ENCODE measurements around the gene GGTLC1. TPM values are rescaled to one million over a fixed set of nuclear protein-coding genes. Genes with fewer than 3 reads are reported as not detected.
"Not testable (repeated sequence)": the region's sequence is repeated elsewhere in the genome, so short reads cannot be mapped to it uniquely, and the experiment has no call there.

The GGTLC1 gene
- total RNA-seq, 1 experiment from 2014 or later: not detected

DNA sequence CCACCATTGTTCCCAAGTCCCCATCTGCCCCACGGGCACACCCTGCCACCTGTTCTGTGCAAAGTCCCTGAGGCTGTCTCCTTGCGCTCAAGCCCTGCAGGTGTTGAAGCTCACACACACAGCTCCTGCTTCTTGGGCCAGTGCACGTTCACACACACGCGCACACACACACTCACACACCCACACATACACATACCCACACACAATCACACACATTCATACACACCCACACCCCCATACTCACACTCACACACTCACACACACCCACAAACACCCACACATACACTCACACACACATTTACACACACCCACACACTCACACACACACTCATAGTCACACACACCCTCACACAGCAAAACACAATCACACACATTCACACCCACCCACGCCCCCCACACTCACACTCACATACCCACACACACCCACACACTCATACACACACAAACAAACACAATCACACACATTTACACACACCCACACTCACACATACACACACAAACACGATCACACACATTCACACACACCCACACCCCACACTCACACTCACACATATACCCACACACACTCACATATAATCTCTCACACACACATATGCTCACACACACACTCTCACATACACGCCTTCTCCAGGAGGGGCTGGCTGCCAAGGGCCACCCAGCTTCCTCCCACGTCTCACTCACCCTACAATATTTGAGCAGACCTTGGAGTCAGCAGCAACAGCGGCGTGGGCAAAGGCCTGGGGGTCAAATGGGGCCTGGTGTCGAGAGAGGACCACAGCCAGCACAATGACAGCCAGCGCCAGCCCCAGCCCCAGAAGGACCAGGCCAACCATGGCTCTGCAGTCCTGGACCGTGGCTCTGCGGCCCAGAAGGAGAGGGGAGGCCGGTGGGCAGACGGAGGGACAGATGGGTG lies 8.4 kb downstream of the GGTLC1 start:
- CTCF ChIA-PET, ATAC-seq: not testable (repeated sequence)

DNA sequence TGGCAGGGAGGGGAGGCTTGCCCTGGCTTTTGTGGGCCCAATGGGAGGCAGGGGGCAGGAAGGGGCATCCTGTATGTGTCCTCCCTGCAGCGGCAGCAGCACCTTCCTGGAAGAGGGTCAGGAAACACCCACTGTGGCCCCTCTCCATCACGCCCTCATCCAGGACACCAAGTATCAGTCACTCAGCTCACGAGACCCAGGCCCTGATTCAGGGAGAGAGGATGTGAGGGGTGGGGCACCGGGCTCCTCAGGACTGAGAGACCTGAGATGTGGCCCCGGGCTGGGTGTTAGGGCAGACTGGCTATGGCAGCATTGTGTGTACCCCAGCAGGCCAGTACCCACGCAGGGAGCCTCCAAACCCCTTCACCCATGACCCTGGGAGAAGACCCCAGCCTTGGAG lies 9.2 kb downstream of the GGTLC1 start:
- H3K36me3 ChIP-seq (ENCODE audit: low read depth, low read length); H3K9ac ChIP-seq (ENCODE audit: low read length); BruUV-seq (replicated peaks); H3K9me2 ChIP-seq (replicated peaks; ENCODE audit: low read length); POLR2A ChIA-PET (ENCODE audit: unreplicated experiment); ATAC-seq; H4K20me1 ChIP-seq (ENCODE audit: low read length); H3K4me1 ChIP-seq (ENCODE audit: insufficient read depth, low read length); H3K27me3 ChIP-seq (ENCODE audit: low read length); H3F3A ChIP-seq (ENCODE audit: low read length, unreplicated experiment); H3K79me2 ChIP-seq (ENCODE audit: low read length); DNase-seq; intact Hi-C loops (cut with micrococcal nuclease); H3K27ac ChIP-seq (ENCODE audit: low read length); H3K4me2 ChIP-seq (ENCODE audit: low read length); H2AFZ ChIP-seq (ENCODE audit: low read length); H3K9me3 ChIP-seq (ENCODE audit: low read length); CTCF ChIA-PET; H3K4me3 ChIP-seq (ENCODE audit: low read length): not testable (repeated sequence)

More for the DNA sequence above, 8.4 kb downstream of the GGTLC1 start:
- H3K27ac ChIP-seq (ENCODE audit: low read length); H3F3A ChIP-seq (ENCODE audit: low read length, unreplicated experiment); H3K36me3 ChIP-seq (ENCODE audit: low read depth, low read length); H3K4me1 ChIP-seq (ENCODE audit: insufficient read depth, low read length); intact Hi-C loops (cut with micrococcal nuclease); H3K9me3 ChIP-seq (ENCODE audit: low read length); H3K9me2 ChIP-seq (replicated peaks; ENCODE audit: low read length); H3K79me2 ChIP-seq (ENCODE audit: low read length); H3K4me3 ChIP-seq (ENCODE audit: low read length); H3K27me3 ChIP-seq (ENCODE audit: low read length); H2AFZ ChIP-seq (ENCODE audit: low read length); H3K9ac ChIP-seq (ENCODE audit: low read length); H4K20me1 ChIP-seq (ENCODE audit: low read length); H3K4me2 ChIP-seq (ENCODE audit: low read length); DNase-seq; BruUV-seq (replicated peaks); POLR2A ChIA-PET (ENCODE audit: unreplicated experiment): not testable (repeated sequence)

DNA sequence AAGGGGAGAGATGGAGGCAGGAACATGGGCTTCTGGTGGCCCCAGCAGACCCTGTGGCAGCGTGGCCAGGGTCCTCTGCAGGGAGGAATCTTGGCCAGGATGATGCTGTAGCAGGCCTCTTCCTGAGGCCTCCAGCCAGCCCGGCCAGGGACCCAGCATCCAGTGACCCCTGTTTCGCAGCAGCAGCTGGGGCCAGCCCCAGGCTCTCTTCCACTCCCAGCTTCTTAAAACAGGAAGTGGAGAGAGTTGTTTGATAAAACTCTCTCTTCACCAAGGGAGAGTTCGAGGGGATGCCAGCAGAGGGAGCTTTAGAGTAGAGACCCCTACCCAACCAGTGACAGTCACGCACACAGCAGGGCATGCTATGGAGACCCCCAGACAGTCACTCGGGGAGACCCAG lies 10.1 kb downstream of the GGTLC1 start:
- POLR2A ChIA-PET (ENCODE audit: unreplicated experiment); H3F3A ChIP-seq (ENCODE audit: low read length, unreplicated experiment); H3K79me2 ChIP-seq (ENCODE audit: low read length); H3K4me1 ChIP-seq (ENCODE audit: insufficient read depth, low read length); BruUV-seq (replicated peaks); H3K9me3 ChIP-seq (ENCODE audit: low read length); H3K36me3 ChIP-seq (ENCODE audit: low read depth, low read length); H2AFZ ChIP-seq (ENCODE audit: low read length); H3K27ac ChIP-seq (ENCODE audit: low read length); DNase-seq; ATAC-seq; H3K4me2 ChIP-seq (ENCODE audit: low read length); CTCF ChIA-PET; intact Hi-C loops (cut with micrococcal nuclease); H4K20me1 ChIP-seq (ENCODE audit: low read length); H3K9ac ChIP-seq (ENCODE audit: low read length); H3K4me3 ChIP-seq (ENCODE audit: low read length); H3K9me2 ChIP-seq (replicated peaks; ENCODE audit: low read length): not testable (repeated sequence)
- peaks cover 18% of the 10 kb centered on the region for H3K27me3 ChIP-seq (ENCODE audit: low read length)

DNA sequence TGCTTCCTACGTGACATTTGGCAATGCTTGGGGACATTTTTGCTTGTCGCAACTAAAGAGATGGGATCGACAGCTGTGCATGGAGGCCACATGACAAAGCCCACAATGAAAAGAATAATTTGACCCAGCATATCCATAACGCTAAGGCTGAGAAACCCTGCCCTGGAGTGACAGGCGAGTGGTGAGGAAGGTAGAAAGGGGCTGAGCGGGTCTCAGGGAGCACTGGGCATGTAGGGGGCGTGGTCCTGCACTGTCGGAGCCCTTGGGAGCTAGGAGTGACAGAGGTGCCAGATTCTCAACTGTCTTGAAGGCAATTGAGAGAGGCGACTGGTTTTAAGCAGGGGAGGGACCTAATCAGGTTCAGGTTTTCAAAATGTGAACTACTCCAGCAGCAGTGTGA lies 13.6 kb downstream of the GGTLC1 start:
- Histone ChIP-seq H4K20me1 (ENCODE audit: low read length) (no peaks in the 10 kb centered on the region), H3K4me3 (ENCODE audit: low read length) (no peak overlapping the region), H3K9me2 (replicated peaks; ENCODE audit: low read length) (no peaks in the 10 kb centered on the region), H3K79me2 (ENCODE audit: low read length) (no peaks in the 10 kb centered on the region), H3F3A (ENCODE audit: low read length, unreplicated experiment) (no peaks in the 10 kb centered on the region), H3K27me3 (ENCODE audit: low read length) (peaks cover 39% of the 10 kb centered on the region), H3K9ac (ENCODE audit: low read length) (no peak overlapping the region), H3K4me1 (ENCODE audit: insufficient read depth, low read length) (no peaks in the 10 kb centered on the region), H2AFZ (ENCODE audit: low read length) (no peak overlapping the region), H3K9me3 (ENCODE audit: low read length) (no peaks in the 10 kb centered on the region), H3K36me3 (ENCODE audit: low read depth, low read length) (no peaks in the 10 kb centered on the region), H3K4me2 (ENCODE audit: low read length) (no peak overlapping the region), H3K27ac (ENCODE audit: low read length) (no peak overlapping the region)
- ChIA-PET POLR2A (ENCODE audit: unreplicated experiment) (no interaction called here), CTCF (no interaction called here)
- DNase-seq: no peak
- TF ChIP-seq EZH2 (IDR thresholded peaks at IDR 0.05; ENCODE audit: low read length, unreplicated experiment): no peak
- no peak for TF ChIP-seq EZH2phosphoT487 (IDR thresholded peaks at IDR 0.05; ENCODE audit: borderline replicate concordance, low read length)
- TF ChIP-seq, protein P1, sequence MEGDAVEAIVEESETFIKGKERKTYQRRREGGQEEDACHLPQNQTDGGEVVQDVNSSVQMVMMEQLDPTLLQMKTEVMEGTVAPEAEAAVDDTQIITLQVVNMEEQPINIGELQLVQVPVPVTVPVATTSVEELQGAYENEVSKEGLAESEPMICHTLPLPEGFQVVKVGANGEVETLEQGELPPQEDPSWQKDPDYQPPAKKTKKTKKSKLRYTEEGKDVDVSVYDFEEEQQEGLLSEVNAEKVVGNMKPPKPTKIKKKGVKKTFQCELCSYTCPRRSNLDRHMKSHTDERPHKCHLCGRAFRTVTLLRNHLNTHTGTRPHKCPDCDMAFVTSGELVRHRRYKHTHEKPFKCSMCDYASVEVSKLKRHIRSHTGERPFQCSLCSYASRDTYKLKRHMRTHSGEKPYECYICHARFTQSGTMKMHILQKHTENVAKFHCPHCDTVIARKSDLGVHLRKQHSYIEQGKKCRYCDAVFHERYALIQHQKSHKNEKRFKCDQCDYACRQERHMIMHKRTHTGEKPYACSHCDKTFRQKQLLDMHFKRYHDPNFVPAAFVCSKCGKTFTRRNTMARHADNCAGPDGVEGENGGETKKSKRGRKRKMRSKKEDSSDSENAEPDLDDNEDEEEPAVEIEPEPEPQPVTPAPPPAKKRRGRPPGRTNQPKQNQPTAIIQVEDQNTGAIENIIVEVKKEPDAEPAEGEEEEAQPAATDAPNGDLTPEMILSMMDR (conservative IDR thresholded peaks at IDR 0.05; ENCODE audit: low read depth, low read length): no peak
- no peak for ATAC-seq
- no TSS peak for BruUV-seq (replicated peaks)
- intact Hi-C loops (cut with micrococcal nuclease): no loop called here
